GM21737 (cell line): ENCODE results near the gene TEX261.
"Not testable (repeated sequence)": the region's sequence is repeated elsewhere in the genome, so short reads cannot be mapped to it uniquely, and the experiment has no call there.

Experiments used
- ATAC-seq: cut with Tn5 transposase; IDR thresholded peaks from one replicate; pipeline ENCODE4 v1.9.1; 2021; ENCODE audit warnings: mild to moderate bottlenecking, moderate library complexity; ENCODE audit not compliant: unreplicated experiment

Gene TEX261

GRCh38 chr2:71000780-71001591, 6.3 kb upstream of the TEX261 start:
- peak; percentile 89 for ATAC-seq

GRCh38 chr2:70999931-71000330, 5.3 kb upstream of the TEX261 start:
- not testable (repeated sequence) for ATAC-seq

- ATAC-seq = no peak
Observed at GRCh38 chr2:70999362-70999761, 4.7 kb upstream of the TEX261 start.

GRCh38 chr2:70998885-70999284, 4.2 kb upstream of the TEX261 start:
- ATAC-seq = not testable (repeated sequence)

GRCh38 chr2:70995426-70995729, 705 bp upstream of the TEX261 start:
- ATAC-seq = peak; percentile 47

GRCh38 chr2:70994009-70994698, 519 bp downstream of the TEX261 start:
- peak; percentile 29 for ATAC-seq

GRCh38 chr2:70992945-70993853, 1.5 kb downstream of the TEX261 start:
- ATAC-seq = no peak

- ATAC-seq = no peak
Observed at GRCh38 chr2:70991742-70992141, 2.9 kb downstream of the TEX261 start.

GRCh38 chr2:70991142-70991541, 3.5 kb downstream of the TEX261 start:
- no peak for ATAC-seq

- ATAC-seq = no peak
Observed at GRCh38 chr2:70990216-70990615, 4.5 kb downstream of the TEX261 start.

GRCh38 chr2:70988726-70989648, 5.7 kb downstream of the TEX261 start:
- no peak for ATAC-seq

GRCh38 chr2:70988151-70988550, 6.5 kb downstream of the TEX261 start:
- no peak for ATAC-seq

GRCh38 chr2:70987386-70987785, 7.3 kb downstream of the TEX261 start:
- no peak for ATAC-seq

- ATAC-seq = no peak
Observed at GRCh38 chr2:70986499-70987189, 8.0 kb downstream of the TEX261 start.

GRCh38 chr2:70985956-70986355, 8.7 kb downstream of the TEX261 start:
- no peak for ATAC-seq

- no peak for ATAC-seq
Observed at GRCh38 chr2:70985283-70985688, 9.4 kb downstream of the TEX261 start.

- ATAC-seq = peak; percentile 75
Observed at GRCh38 chr2:70984576-70985282, 9.9 kb downstream of the TEX261 start.

- no peak for ATAC-seq
Observed at GRCh38 chr2:70984228-70984575, 10.5 kb downstream of the TEX261 start.

- ATAC-seq = no peak
Observed at GRCh38 chr2:70983506-70984227, 11.0 kb downstream of the TEX261 start.
